Measurements from ENCODE around the gene HECW1. TPM values are rescaled to one million over a fixed set of nuclear protein-coding genes. Genes with fewer than 3 reads are reported as not detected.

HECW1 gene
- total RNA-seq, 4 donors from 2014 or later: 0.09 to 0.32 (median 0.12) TPM

GRCh38 chr7:43141091-43141490, 28.6 kb downstream of the HECW1 start:
- TF ChIP-seq CTCF (IDR thresholded peaks at IDR 0.05): no peak
- no peak for ATAC-seq (ENCODE audit: low FRiP score)
- DNase-seq (ENCODE audit: low spot score): no peak

- no peak for ATAC-seq (ENCODE audit: low FRiP score)
These were observed 30.3 kb downstream of the HECW1 start for GRCh38 chr7:43142703-43143102.

GRCh38 chr7:43143918-43144589, 31.6 kb downstream of the HECW1 start:
- ATAC-seq (ENCODE audit: low FRiP score): no peak
- no peak for TF ChIP-seq CTCF (IDR thresholded peaks at IDR 0.05)
- DNase-seq (ENCODE audit: low spot score): no peak

More at GRCh38 chr7:43142703-43143102, 30.3 kb downstream of the HECW1 start:
- no peak for TF ChIP-seq CTCF (IDR thresholded peaks at IDR 0.05)
- no peak for DNase-seq (ENCODE audit: low spot score)

- DNase-seq (ENCODE audit: low spot score) (no peak), ATAC-seq (ENCODE audit: low FRiP score) (no peak)
- TF ChIP-seq CTCF (IDR thresholded peaks at IDR 0.05): no peak
These were observed 35.8 kb downstream of the HECW1 start for GRCh38 chr7:43148161-43148731.

GRCh38 chr7:43151076-43151475, 38.6 kb downstream of the HECW1 start:
- no peak for TF ChIP-seq CTCF (IDR thresholded peaks at IDR 0.05)
- ATAC-seq (ENCODE audit: low FRiP score): no peak

GRCh38 chr7:43152696-43153095, 40.2 kb downstream of the HECW1 start:
- DNase-seq (ENCODE audit: low spot score) (no peak), ATAC-seq (ENCODE audit: low FRiP score) (no peak)
- TF ChIP-seq CTCF (IDR thresholded peaks at IDR 0.05): no peak

More at GRCh38 chr7:43151076-43151475, 38.6 kb downstream of the HECW1 start:
- no peak for DNase-seq (ENCODE audit: low spot score)

GRCh38 chr7:43155636-43156035, 43.2 kb downstream of the HECW1 start:
- TF ChIP-seq CTCF (IDR thresholded peaks at IDR 0.05): no peak
- ATAC-seq (ENCODE audit: low FRiP score): no peak
- DNase-seq (ENCODE audit: low spot score): no peak
